PC-9 (cell line): ENCODE data around the gene IGSF22. TPM values are rescaled to one million over a fixed set of nuclear protein-coding genes. Genes with fewer than 3 reads are reported as not detected.

Experiments used
- BruUV-seq: library from RNA; stranded (reverse); fragments of 400-500 nt; replicated peaks from 2 replicates; lab custom pipeline; 2021; lab: Mats Ljungman, UMichigan
- CTCF ChIA-PET: fragments of 300-600 bp; sonication (Branson Sonifier 250); formaldehyde crosslinking; loops from one replicate; lab custom pipeline; 2022; ENCODE audit warnings: antibody characterized with exemption; lab: Charles Lee
- POLR2A ChIA-PET: fragments of 300-600 bp; sonication (Branson Sonifier 250); formaldehyde crosslinking; loops from one replicate; lab custom pipeline; 2022; ENCODE audit warnings: antibody characterized with exemption; ENCODE audit not compliant: unreplicated experiment; lab: Charles Lee
- DNase-seq, 2 experiments: peaks; one replicate each; pipeline versions ENCODE4 v3.0.0 to v3.0.0-alpha.2; 2015 to 2022; ENCODE audit warnings: mixed read lengths in 1 of 2
- H2AFZ ChIP-seq: fragments of 200-600 bp; sonication (generic); 2 replicates; pipeline ENCODE4 v1.8.1; 2017; ENCODE audit warnings: antibody characterized with exemption
- H3F3A ChIP-seq: fragments of 200-600 bp; sonication (generic); 2 replicates; pipeline ENCODE4 v1.8.1; 2017; ENCODE audit warnings: antibody characterized with exemption, mild to moderate bottlenecking, low read depth; ENCODE audit not compliant: insufficient read depth
- H3K27ac ChIP-seq: fragments of 200-600 bp; sonication (generic); 2 replicates; pipeline ENCODE4 v1.6.1; 2016; ENCODE audit warnings: mixed run types
- H3K27me3 ChIP-seq: fragments of 200-600 bp; sonication (generic); 2 replicates; pipeline ENCODE4 v1.6.1; 2016; ENCODE audit warnings: low read depth, mixed run types; ENCODE audit not compliant: insufficient read depth
- H3K36me3 ChIP-seq: fragments of 200-600 bp; sonication (generic); 2 replicates; pipeline ENCODE4 v1.6.1; 2016; ENCODE audit warnings: low read depth, mixed run types
- H3K4me1 ChIP-seq: fragments of 200-600 bp; sonication (generic); replicated peaks from 2 replicates; pipeline ENCODE4 v1.6.1; 2016; ENCODE audit warnings: mixed run types; ENCODE audit not compliant: insufficient read depth
- H3K4me2 ChIP-seq: fragments of 200-600 bp; sonication (generic); 2 replicates; pipeline ENCODE4 v1.6.1; 2017; ENCODE audit warnings: mixed run types
- H3K4me3 ChIP-seq: fragments of 200-600 bp; sonication (generic); 2 replicates; pipeline ENCODE4 v1.6.1; 2016; ENCODE audit warnings: mixed run types
- H3K79me2 ChIP-seq: fragments of 200-600 bp; sonication (generic); 2 replicates; pipeline ENCODE4 v1.6.1; 2017; ENCODE audit warnings: low read depth, mixed run types
- H3K9me2 ChIP-seq: fragments of 200-600 bp; sonication (generic); 2 replicates; pipeline ENCODE4 v1.8.1; 2017; ENCODE audit warnings: mild to moderate bottlenecking; ENCODE audit not compliant: insufficient read depth
- H3K9me3 ChIP-seq: fragments of 200-600 bp; sonication (generic); 2 replicates; pipeline ENCODE4 v1.8.1; 2016; ENCODE audit warnings: low read depth; ENCODE audit not compliant: insufficient read depth
- H4K20me1 ChIP-seq: fragments of 200-600 bp; sonication (generic); 2 replicates; pipeline ENCODE4 v1.8.1; 2017; ENCODE audit not compliant: insufficient read depth
- EZH2 ChIP-seq: fragments of 200-600 bp; sonication (generic); IDR thresholded peaks from 2 replicates; pipeline ENCODE4 v1.8.0; 2017; ENCODE audit warnings: antibody characterized with exemption, low read depth
- intact Hi-C: fragments of 100-400 bp; cut with micrococcal nuclease; formaldehyde crosslinking; loops from one replicate; pipeline ENCODE4 v1.10.0; 2022; ENCODE audit not compliant: unreplicated experiment
- total RNA-seq: library from RNA; stranded (reverse); gene quantifications from 2 replicates; pipeline ENCODE4 v1.2.3, GENCODE V29; 2021
- TF ChIP-seq, protein P1 (sequence below): fragments of 200-600 bp; sonication (generic); conservative IDR thresholded peaks from 2 replicates; pipeline ENCODE4 v1.6.1; 2017; ENCODE audit warnings: mixed run types, antibody characterized with exemption, mild to moderate bottlenecking, moderate library complexity

The IGSF22 gene
- total RNA-seq, 1 experiment from 2014 or later: 0.33 TPM

DNA sequence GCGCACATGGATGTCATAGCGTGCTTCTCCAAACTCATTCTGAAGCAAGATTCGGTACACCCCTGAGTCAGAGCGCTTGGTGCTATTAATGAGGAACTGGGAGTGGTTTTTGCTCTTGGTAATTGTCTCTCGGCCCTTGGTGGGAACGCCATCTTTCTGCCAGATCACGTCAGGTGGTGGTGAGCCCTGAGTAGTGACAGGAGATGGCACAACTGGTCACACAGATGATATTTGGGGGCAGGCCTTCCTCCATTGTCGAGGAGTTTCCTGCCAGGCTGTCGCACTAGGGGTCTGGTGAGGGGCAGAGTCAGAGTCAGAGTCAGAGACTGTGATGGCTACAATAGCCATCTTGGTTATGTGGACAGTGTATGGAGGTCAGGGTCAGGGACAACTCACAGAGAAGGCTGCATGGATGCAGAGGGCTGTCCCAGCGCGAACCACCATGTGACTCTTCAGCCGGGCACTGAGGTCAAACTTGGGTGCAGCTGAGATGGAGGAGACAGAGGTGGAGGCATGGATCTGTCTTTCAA is 18.1 kb downstream of the IGSF22 start:
- ChIA-PET POLR2A (no interaction called here), CTCF (no interaction called here)
- Histone ChIP-seq H2AFZ (no peak overlapping the region), H3K79me2 (no peaks in the 10 kb centered on the region), H3K27me3 (peaks cover 63% of the 10 kb centered on the region), H3F3A (no peaks in the 10 kb centered on the region), H3K4me3 (no peak overlapping the region), H3K27ac (no peak overlapping the region), H3K4me1 (no peaks in the 10 kb centered on the region), H3K4me2 (no peak overlapping the region), H3K36me3 (no peaks in the 10 kb centered on the region), H4K20me1 (no peaks in the 10 kb centered on the region), H3K9me2 (no peaks in the 10 kb centered on the region), H3K9me3 (no peaks in the 10 kb centered on the region)
- no peak for TF ChIP-seq EZH2
- TF ChIP-seq, protein P1, sequence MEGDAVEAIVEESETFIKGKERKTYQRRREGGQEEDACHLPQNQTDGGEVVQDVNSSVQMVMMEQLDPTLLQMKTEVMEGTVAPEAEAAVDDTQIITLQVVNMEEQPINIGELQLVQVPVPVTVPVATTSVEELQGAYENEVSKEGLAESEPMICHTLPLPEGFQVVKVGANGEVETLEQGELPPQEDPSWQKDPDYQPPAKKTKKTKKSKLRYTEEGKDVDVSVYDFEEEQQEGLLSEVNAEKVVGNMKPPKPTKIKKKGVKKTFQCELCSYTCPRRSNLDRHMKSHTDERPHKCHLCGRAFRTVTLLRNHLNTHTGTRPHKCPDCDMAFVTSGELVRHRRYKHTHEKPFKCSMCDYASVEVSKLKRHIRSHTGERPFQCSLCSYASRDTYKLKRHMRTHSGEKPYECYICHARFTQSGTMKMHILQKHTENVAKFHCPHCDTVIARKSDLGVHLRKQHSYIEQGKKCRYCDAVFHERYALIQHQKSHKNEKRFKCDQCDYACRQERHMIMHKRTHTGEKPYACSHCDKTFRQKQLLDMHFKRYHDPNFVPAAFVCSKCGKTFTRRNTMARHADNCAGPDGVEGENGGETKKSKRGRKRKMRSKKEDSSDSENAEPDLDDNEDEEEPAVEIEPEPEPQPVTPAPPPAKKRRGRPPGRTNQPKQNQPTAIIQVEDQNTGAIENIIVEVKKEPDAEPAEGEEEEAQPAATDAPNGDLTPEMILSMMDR: no peak
- BruUV-seq: no TSS peak
- intact Hi-C loops: no loop called here
- DNase-seq: no peak

DNA sequence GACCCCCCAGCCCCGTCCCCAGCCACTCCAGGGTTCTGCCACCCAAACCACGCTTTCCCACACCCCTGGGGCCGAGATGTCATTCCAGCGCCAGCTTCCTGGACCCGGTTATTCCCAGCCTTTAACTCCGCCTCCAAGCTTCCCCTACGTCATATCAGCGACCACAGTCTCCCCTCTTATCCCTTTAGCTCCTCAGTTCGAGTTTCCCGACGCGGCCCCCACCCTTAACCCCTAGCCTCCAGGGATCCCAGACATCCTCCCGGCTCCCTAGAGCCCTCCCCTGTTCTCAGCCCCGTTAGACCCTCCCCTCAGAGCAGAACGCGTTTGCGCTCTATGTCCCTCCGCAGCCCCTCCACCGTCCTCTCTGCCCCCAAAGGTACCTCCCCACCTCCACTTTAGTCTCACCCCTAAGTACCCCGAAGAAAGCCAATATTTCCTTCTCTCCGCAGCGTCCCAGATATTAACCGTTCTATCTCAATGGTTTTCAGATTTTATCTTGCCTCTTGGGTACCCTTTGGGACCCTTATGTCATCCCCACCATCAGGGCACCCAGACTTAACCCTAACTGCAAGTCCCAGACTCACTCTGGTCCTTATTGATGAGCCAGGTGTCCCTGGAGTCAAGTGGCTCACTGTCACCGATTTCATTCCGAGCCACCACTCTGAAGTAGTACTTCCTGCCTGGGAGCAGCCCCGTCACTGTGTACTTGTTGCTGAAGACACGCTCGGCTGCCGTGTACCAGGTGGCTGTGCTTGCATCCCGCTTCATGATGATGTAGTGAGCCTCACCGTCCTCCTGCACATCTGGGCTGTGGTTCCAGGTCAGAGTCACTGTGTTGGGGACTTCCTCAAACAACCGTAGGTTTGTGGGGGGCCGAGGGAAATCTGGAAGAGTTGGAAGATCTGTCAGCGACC is 19.4 kb downstream of the IGSF22 start:
- no peak overlapping the region for H3K4me3 ChIP-seq
- intact Hi-C loops: no loop called here

DNA sequence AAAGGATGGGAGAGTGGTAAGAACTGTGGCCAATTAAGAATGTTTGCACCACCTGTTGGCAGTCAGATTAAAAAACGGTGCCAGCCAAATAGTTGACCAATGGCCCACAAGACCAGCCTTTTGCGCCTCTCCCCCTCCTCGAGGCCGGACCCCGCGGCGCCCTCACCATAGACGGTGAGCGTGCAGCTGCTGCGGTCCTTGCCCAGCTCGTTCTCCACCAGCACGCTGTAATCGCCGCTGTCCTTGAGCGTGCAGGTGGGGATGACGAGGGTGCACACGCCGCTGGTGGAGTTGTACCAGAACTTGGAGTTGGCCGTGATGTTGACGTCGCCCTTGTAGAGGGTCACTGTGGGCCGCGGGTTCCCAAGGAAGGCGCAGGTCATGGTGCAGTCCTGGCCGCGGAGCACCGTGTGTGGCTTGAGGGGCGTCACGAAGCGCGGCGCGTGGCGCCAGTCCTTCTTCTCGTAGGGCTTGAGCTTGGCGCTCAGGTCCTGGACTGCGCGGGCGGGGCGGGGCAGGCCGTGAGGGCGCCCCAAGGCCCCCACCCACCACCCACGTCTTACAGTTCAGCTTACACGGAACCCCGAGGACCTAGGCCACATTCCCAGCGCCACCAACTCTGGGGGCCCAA is 20.2 kb downstream of the IGSF22 start:
- H3K4me1 ChIP-seq: peaks cover 4% of the 10 kb centered on the region
- no peaks in the 10 kb centered on the region for H4K20me1 ChIP-seq
- POLR2A ChIA-PET: interaction anchor here (0.6 kb wide), 2 partner anchors 16 to 591 kb away, joined by 4 read pairs; no protein-coding TSS in a partner anchor
- TF ChIP-seq EZH2: no peak
- TF ChIP-seq, protein P1: no peak
- no peak overlapping the region for H3K27ac ChIP-seq
- no peaks in the 10 kb centered on the region for H3K79me2 ChIP-seq
- H3K9me2 ChIP-seq: no peaks in the 10 kb centered on the region
- no TSS peak for BruUV-seq
- no peaks in the 10 kb centered on the region for H3K9me3 ChIP-seq
- peaks cover 45% of the 10 kb centered on the region for H3K27me3 ChIP-seq
- intact Hi-C loops: no loop called here
- H3K4me3 ChIP-seq: no peak overlapping the region
- CTCF ChIA-PET: interaction anchor here (0.6 to 1.2 kb wide), 5 partner anchors 16 to 80 kb away, joined by 3 to 4 read pairs (median 3); no protein-coding TSS in a partner anchor
- no peaks in the 10 kb centered on the region for H3F3A ChIP-seq
- H3K4me2 ChIP-seq: no peak overlapping the region
- DNase-seq: no peak
- no peaks in the 10 kb centered on the region for H3K36me3 ChIP-seq
- no peak overlapping the region for H2AFZ ChIP-seq

More for the DNA sequence above, 19.4 kb downstream of the IGSF22 start:
- CTCF ChIA-PET: interaction anchor here (0.6 to 1.0 kb wide), 3 partner anchors 15 to 74 kb away, joined by 3 to 4 read pairs (median 3); no protein-coding TSS in a partner anchor
- H3K9me3 ChIP-seq: no peaks in the 10 kb centered on the region
- no peak overlapping the region for H3K4me2 ChIP-seq
- TSS peak; percentile 15 for BruUV-seq
- POLR2A ChIA-PET: interaction anchor here (0.6 kb wide), 1 partner anchor 15 kb away, joined by 4 read pairs; no protein-coding TSS in a partner anchor
- H3K27ac ChIP-seq: no peak overlapping the region
- H3K9me2 ChIP-seq: no peaks in the 10 kb centered on the region
- H3K4me1 ChIP-seq: no peaks in the 10 kb centered on the region
- H2AFZ ChIP-seq: no peak overlapping the region
- no peak for TF ChIP-seq EZH2
- TF ChIP-seq, protein P1: no peak
- no peak for DNase-seq
- no peaks in the 10 kb centered on the region for H3K79me2 ChIP-seq
- H4K20me1 ChIP-seq: no peaks in the 10 kb centered on the region
- H3F3A ChIP-seq: no peaks in the 10 kb centered on the region
- H3K27me3 ChIP-seq: peaks cover 52% of the 10 kb centered on the region
- H3K36me3 ChIP-seq: no peaks in the 10 kb centered on the region
